Keratinocyte (primary cell): ENCODE measurements around the gene GPR176. TPM values are rescaled to one million over a fixed set of nuclear protein-coding genes. Genes with fewer than 3 reads are reported as not detected.

Experiments
- DNase-seq: peaks from one replicate; pipeline ENCODE4 v3.0.0-alpha.2; 2011; ENCODE audit warnings: low read depth, missing footprints, low spot score
- FAIRE-seq: peaks from 2 replicates; lab custom pipeline; 2011; peaks lifted over from hg19 to GRCh38; lab: Jason Lieb, UNC
- H2AFZ ChIP-seq: 2 replicates; pipeline ENCODE4 v1.6.0; 2012; ENCODE audit warnings: low read length, control low read depth, inconsistent platforms; ENCODE audit not compliant: control insufficient read depth
- H3K27ac ChIP-seq: 2 replicates; pipeline ENCODE4 v1.5.1; 2011; ENCODE audit warnings: low read length; ENCODE audit not compliant: control insufficient read depth, insufficient read depth
- H3K27me3 ChIP-seq: 3 replicates; pipeline ENCODE4 v1.6.0; 2011; ENCODE audit warnings: low read length; ENCODE audit not compliant: control insufficient read depth, insufficient read depth; ENCODE audit errors: extremely low read depth
- H3K36me3 ChIP-seq, 2 experiments: 2 replicates in 1 of 2; 3 replicates in 1 of 2; pipeline ENCODE4 v1.5.1; 2011; ENCODE audit warnings: low read length in 2 of 2, mild to moderate bottlenecking in 1 of 2; ENCODE audit not compliant: control insufficient read depth in 2 of 2, insufficient read depth in 2 of 2; ENCODE audit errors: extremely low read depth in 1 of 2
- H3K4me1 ChIP-seq: 3 replicates; pipeline ENCODE4 v1.5.1; 2011; ENCODE audit warnings: low read length; ENCODE audit not compliant: control insufficient read depth, insufficient read depth; ENCODE audit errors: extremely low read depth
- H3K4me2 ChIP-seq: 3 replicates; pipeline ENCODE4 v1.6.0; 2011; ENCODE audit warnings: low read depth, low read length; ENCODE audit not compliant: control insufficient read depth, insufficient read depth; ENCODE audit errors: extremely low read depth
- H3K4me3 ChIP-seq, 3 experiments: fragments of 200-600 bp in 1 of 3; sonication (generic) in 1 of 3; 2 replicates in 2 of 3; 3 replicates in 1 of 3; pipeline ENCODE4 v1.5.1; 2011 to 2016; ENCODE audit warnings: low read length in 3 of 3, mild to moderate bottlenecking in 3 of 3, control low read depth in 2 of 3, inconsistent platforms in 1 of 3, low read depth in 1 of 3, mixed read lengths in 1 of 3, mixed run types in 1 of 3, moderate library complexity in 1 of 3; ENCODE audit not compliant: control insufficient read depth in 2 of 3, insufficient read depth in 2 of 3; ENCODE audit errors: extremely low read depth in 1 of 3
- H3K79me2 ChIP-seq: 2 replicates; pipeline ENCODE4 v1.6.0; 2012; ENCODE audit warnings: low read length; ENCODE audit not compliant: control insufficient read depth, insufficient read depth
- H3K9ac ChIP-seq: 3 replicates; pipeline ENCODE4 v1.6.0; 2011; ENCODE audit warnings: low read length; ENCODE audit not compliant: control insufficient read depth, insufficient read depth; ENCODE audit errors: extremely low read depth
- H3K9me1 ChIP-seq: 3 replicates; pipeline ENCODE4 v1.6.0; 2011; ENCODE audit warnings: low read length; ENCODE audit not compliant: control insufficient read depth, insufficient read depth; ENCODE audit errors: extremely low read depth
- H3K9me3 ChIP-seq: 2 replicates; pipeline ENCODE4 v1.5.1; 2012; ENCODE audit warnings: low read depth, low read length; ENCODE audit not compliant: control insufficient read depth
- H4K20me1 ChIP-seq: 3 replicates; pipeline ENCODE4 v1.6.0; 2011; ENCODE audit warnings: low read length; ENCODE audit not compliant: control insufficient read depth, insufficient read depth; ENCODE audit errors: extremely low read depth
- CTCF ChIP-seq, 3 experiments: IDR thresholded peaks in 1 of 3; conservative IDR thresholded peaks in 1 of 3; optimal IDR thresholded peaks in 1 of 3; 2 replicates in 2 of 3; 3 replicates in 1 of 3; pipeline versions ENCODE3 to v1.5.1; 2011; ENCODE audit warnings: low read length in 3 of 3, mild to moderate bottlenecking in 3 of 3, moderate library complexity in 2 of 3, control low read depth in 1 of 3, inconsistent platforms in 1 of 3; ENCODE audit not compliant: insufficient read depth in 2 of 3; ENCODE audit errors: extremely low read depth in 1 of 3
- EZH2 ChIP-seq: IDR thresholded peaks from one replicate; pipeline ENCODE4 v1.6.1; 2012; ENCODE audit warnings: inconsistent platforms, mild to moderate bottlenecking, low read length, moderate library complexity
- dilution Hi-C: fragments of 300-500 bp; cut with MboI; formaldehyde crosslinking; loops from one replicate; pipeline ENCODE4 v1.7.0; 2020; ENCODE audit warnings: low sequenced_read_pairs; ENCODE audit not compliant: extremely low pct_ligation_motif_present
- polyA plus RNA-seq, 5 experiments: library from polyadenylated mRNA; depleted of rRNA in 3 of 5; stranded (reverse) in 3 of 5; stranded (forward) in 1 of 5; unstranded in 1 of 5; fragments of >200 nt; gene quantifications; 1 replicate in 1 of 5; 2 replicates in 3 of 5; 3 replicates in 1 of 5; pipeline versions ENCODE4 v1.2.1 to v1.2.3, GENCODE V29; 2011 to 2012; ENCODE audit warnings: missing spikeins in 2 of 5, low read depth in 1 of 5, low replicate concordance in 1 of 5

Gene GPR176
- polyA plus RNA-seq, 1 donor (not counting 4 experiments of a cell fraction or from before 2014, with no cell fraction given): 12.5 TPM

GRCh38 chr15:39778021-39778420 lies 142.0 kb downstream of the GPR176 start:
- H3K9ac ChIP-seq: no peak overlapping the region
- FAIRE-seq (no peak), DNase-seq (no peak)
- H3K4me2 ChIP-seq: no peak overlapping the region
- no peaks in the 10 kb centered on the region for H3K9me1 ChIP-seq
- no peak overlapping the region for H3K4me3 ChIP-seq
- H3K36me3 ChIP-seq: no peaks in the 10 kb centered on the region
- dilution Hi-C loops: no loop called here
- no peaks in the 10 kb centered on the region for H3K4me1 ChIP-seq
- H3K27ac ChIP-seq: no peak overlapping the region
- H2AFZ ChIP-seq: no peak overlapping the region
- no peaks in the 10 kb centered on the region for H3K9me3 ChIP-seq
- no peaks in the 10 kb centered on the region for H4K20me1 ChIP-seq
- H3K27me3 ChIP-seq: no peaks in the 10 kb centered on the region
- H3K79me2 ChIP-seq: no peaks in the 10 kb centered on the region
- TF ChIP-seq CTCF (optimal IDR thresholded peaks at IDR 0.05 in 1 of 3, IDR thresholded peaks at IDR 0.05 in 1 of 3, conservative IDR thresholded peaks at IDR 0.05 in 1 of 3; ENCODE audit: extremely low read depth in 1 of 3, insufficient read depth in 2 of 3, low read length in 3 of 3): no peak
- TF ChIP-seq EZH2: no peak

GRCh38 chr15:39777496-39777895 lies 142.6 kb downstream of the GPR176 start:
- Histone ChIP-seq H3K4me1 (no peaks in the 10 kb centered on the region), H3K9me3 (no peaks in the 10 kb centered on the region), H3K27me3 (no peaks in the 10 kb centered on the region), H3K79me2 (no peaks in the 10 kb centered on the region), H3K9me1 (no peaks in the 10 kb centered on the region), H3K4me2 (no peak overlapping the region), H3K4me3 (no peak overlapping the region), H3K9ac (no peak overlapping the region), H3K27ac (no peak overlapping the region), H3K36me3 (no peaks in the 10 kb centered on the region), H2AFZ (no peak overlapping the region), H4K20me1 (no peaks in the 10 kb centered on the region)
- dilution Hi-C loops: no loop called here
- DNase-seq (no peak), FAIRE-seq (no peak)
- no peak for TF ChIP-seq CTCF (optimal IDR thresholded peaks at IDR 0.05 in 1 of 3, IDR thresholded peaks at IDR 0.05 in 1 of 3, conservative IDR thresholded peaks at IDR 0.05 in 1 of 3; ENCODE audit: extremely low read depth in 1 of 3, insufficient read depth in 2 of 3, low read length in 3 of 3)
- no peak for TF ChIP-seq EZH2
